ENCODE results near the gene SART3.

DNA sequence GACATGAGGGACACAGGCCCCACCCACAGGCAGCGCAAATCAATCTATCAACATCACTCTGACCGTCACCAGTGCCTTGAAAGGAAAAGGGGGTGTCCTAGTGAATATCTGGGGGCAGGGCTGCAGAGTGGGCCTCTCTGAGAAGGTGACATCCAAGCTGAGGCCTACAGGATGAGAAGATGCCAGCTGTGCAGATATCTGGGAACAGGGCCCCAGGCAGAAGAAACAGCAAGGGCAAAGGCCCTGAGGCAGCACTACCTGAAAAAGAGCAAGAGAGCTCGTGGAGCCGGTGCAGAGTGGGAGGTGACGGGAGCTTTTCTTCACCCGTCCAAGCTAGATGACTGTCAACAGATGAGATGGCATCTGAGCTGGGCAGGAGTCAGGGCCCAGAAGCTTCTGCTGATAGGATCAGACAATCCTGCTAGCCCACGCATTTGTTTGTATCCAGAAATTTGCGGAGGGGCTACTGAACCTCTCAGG is 49.4 kb upstream of the SART3 start:
- TF ChIP-seq PPARG (CRISPR knock-in tag; conservative IDR thresholded peaks at IDR 0.05) (no peak), EP300 (IDR thresholded peaks at IDR 0.05; ENCODE audit: low read depth in 2 of 2, low read length in 2 of 2) (no peak), EP300 (CRISPR knock-in tag; IDR thresholded peaks at IDR 0.05; ENCODE audit: borderline replicate concordance) (no peak)

Measured in HepG2 (cell line).